ENCODE measurements around the gene TRIP10.

- no peak for TF ChIP-seq SUZ12 (IDR thresholded peaks at IDR 0.05; ENCODE audit: low read length)
- no peak for TF ChIP-seq CTCF (IDR thresholded peaks at IDR 0.05; ENCODE audit: control extremely low read depth in 1 of 3, insufficient read depth in 1 of 3, low read depth in 1 of 3, low read length in 3 of 3)
- TF ChIP-seq, protein P1, sequence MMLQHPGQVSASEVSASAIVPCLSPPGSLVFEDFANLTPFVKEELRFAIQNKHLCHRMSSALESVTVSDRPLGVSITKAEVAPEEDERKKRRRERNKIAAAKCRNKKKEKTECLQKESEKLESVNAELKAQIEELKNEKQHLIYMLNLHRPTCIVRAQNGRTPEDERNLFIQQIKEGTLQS (IDR thresholded peaks at IDR 0.05; ENCODE audit: insufficient read depth, low read depth, low read length), result no peak
- TF ChIP-seq RAD21 (IDR thresholded peaks at IDR 0.05 in 1 of 2, conservative IDR thresholded peaks at IDR 0.05 in 1 of 2; ENCODE audit: low read depth in 2 of 2, low read length in 2 of 2), result no peak
- TF ChIP-seq SP1 (IDR thresholded peaks at IDR 0.05; ENCODE audit: low read depth, low read length), result no peak
- TF ChIP-seq POU5F1 (IDR thresholded peaks at IDR 0.05; ENCODE audit: low read depth, low read length), result no peak
- no peak for TF ChIP-seq POLR2A (IDR thresholded peaks at IDR 0.05; ENCODE audit: control extremely low read depth in 1 of 2, low read depth in 2 of 2, low read length in 2 of 2)
- no peak for TF ChIP-seq HDAC2 (IDR thresholded peaks at IDR 0.05; ENCODE audit: borderline replicate concordance in 1 of 2, low read depth in 2 of 2, low read length in 2 of 2)
- no peak for TF ChIP-seq GABPA (IDR thresholded peaks at IDR 0.05; ENCODE audit: borderline replicate concordance, insufficient read depth, low read length)
- no peak for TF ChIP-seq BACH1 (IDR thresholded peaks at IDR 0.05; ENCODE audit: low read length)
Observed at GRCh38 chr19:6760606-6761005, 21.1 kb downstream of the TRIP10 start.
